HEK293 (cell line): ENCODE results near the gene CDC14A.

Source experiments
- CTCF ChIP-seq: fragments of 450-650 bp; formaldehyde crosslinking; IDR thresholded peaks from 2 replicates; pipeline ENCODE4 v1.5.1; 2016; ENCODE audit warnings: missing biosample characterization, missing genetic modification characterization
- KLF8 ChIP-seq: fragments of 450-650 bp; formaldehyde crosslinking; IDR thresholded peaks from 2 replicates; pipeline ENCODE4 v1.5.1; 2016; ENCODE audit warnings: missing biosample characterization, missing genetic modification characterization
- SCRT2 ChIP-seq: fragments of 450-650 bp; formaldehyde crosslinking; IDR thresholded peaks from 2 replicates; pipeline ENCODE4 v1.5.1; 2016; ENCODE audit warnings: missing biosample characterization, missing genetic modification characterization
- ZNF138 ChIP-seq: fragments of 450-650 bp; formaldehyde crosslinking; IDR thresholded peaks from 2 replicates; pipeline ENCODE4 v1.5.1; 2016; ENCODE audit warnings: missing biosample characterization, missing genetic modification characterization, borderline replicate concordance
- ZNF155 ChIP-seq: fragments of 450-650 bp; formaldehyde crosslinking; IDR thresholded peaks from 2 replicates; pipeline ENCODE4 v1.5.1; 2016; ENCODE audit warnings: missing biosample characterization, missing genetic modification characterization
- ZNF274 ChIP-seq, 2 experiments: fragments of 200-500 bp in 1 of 2; fragments of 450-650 bp in 1 of 2; sonication (Bioruptor generic) in 1 of 2; formaldehyde crosslinking in 1 of 2; IDR thresholded peaks; 2 replicates each; pipeline versions ENCODE4 v1.5.1 to v1.6.1; 2014 to 2016; ENCODE audit warnings: borderline replicate concordance in 1 of 2, inconsistent platforms in 1 of 2, low read length in 1 of 2, missing biosample characterization in 1 of 2, missing genetic modification characterization in 1 of 2
- ZNF423 ChIP-seq: fragments of 450-650 bp; formaldehyde crosslinking; IDR thresholded peaks from 2 replicates; pipeline ENCODE4 v1.5.1; 2016; ENCODE audit warnings: missing biosample characterization, missing genetic modification characterization
- ZNF549 ChIP-seq: fragments of 450-650 bp; IDR thresholded peaks from 2 replicates; pipeline ENCODE4 v1.5.1; 2018; ENCODE audit warnings: missing biosample characterization, missing genetic modification characterization, mild to moderate bottlenecking, inconsistent platforms, moderate library complexity

DNA sequence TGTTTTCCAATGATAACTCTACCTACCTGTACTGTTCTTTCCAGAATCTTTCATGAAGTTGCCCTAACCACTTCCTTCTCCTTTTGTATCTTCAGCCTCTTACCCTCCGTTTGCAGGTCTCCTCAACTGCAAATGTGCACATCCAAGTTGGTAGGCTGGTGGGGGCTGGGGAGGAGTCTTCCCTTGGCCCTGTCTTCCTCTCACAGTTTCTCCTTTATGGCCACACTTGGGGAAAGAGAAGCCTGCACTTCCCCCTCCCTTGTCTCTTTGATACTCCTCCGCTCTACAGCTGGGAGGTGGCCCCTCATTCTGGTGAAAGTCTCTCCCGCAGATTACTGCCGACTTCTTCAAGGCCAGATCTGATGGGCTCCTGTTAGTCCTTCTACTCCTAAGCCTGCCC lies 158.8 kb downstream of the CDC14A start:
- TF ChIP-seq ZNF423 (tag by site-specific recombination), result no peak
- TF ChIP-seq CTCF (tag by site-specific recombination), result no peak
- TF ChIP-seq SCRT2 (tag by site-specific recombination), result no peak
- TF ChIP-seq ZNF274 (IDR thresholded peaks at IDR 0.05; ENCODE audit: low read length), result no peak
- no peak for TF ChIP-seq ZNF274 (tag by site-specific recombination; IDR thresholded peaks at IDR 0.05; ENCODE audit: borderline replicate concordance)
- TF ChIP-seq ZNF155 (tag by site-specific recombination), result no peak
- no peak for TF ChIP-seq KLF8 (tag by site-specific recombination)
- no peak for TF ChIP-seq ZNF138 (tag by site-specific recombination)
- no peak for TF ChIP-seq ZNF549
